ENCODE measurements around the gene PRXL2A.

DNA sequence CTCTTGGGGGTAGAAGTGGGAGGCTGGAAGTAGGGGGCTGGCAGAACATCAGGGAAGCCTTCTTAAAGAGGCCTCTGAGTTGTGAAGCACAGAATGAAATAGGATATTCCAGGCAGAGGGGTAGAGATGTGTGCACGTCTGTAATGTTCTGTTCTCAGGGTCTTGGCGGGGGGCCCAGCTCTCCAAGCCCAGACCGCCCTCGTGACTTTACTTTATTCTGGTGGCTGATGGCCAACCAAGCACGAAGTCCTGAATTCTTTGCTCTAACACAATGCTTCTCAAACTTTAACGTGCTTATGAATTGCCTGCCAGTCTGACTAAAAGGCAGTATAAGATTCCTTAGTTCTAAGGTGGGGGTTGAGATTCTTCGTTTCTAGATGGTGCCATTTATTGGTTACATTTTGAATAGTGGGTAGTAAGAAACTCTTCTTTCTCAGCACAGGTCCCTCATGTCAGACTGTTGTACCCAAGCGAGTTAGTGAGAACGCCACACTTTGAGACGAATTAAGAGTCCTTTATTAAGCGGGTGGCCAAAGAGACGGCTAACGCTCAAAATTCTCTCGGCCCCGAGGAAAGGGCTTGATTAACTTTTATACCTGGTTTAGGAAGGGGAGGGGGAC is 8.2 kb downstream of the PRXL2A start:
- TF ChIP-seq POLR2A (IDR thresholded peaks at IDR 0.05) (no peak), POLR2AphosphoS5 (IDR thresholded peaks at IDR 0.05) (no peak), EP300 (IDR thresholded peaks at IDR 0.05; ENCODE audit: low read depth) (no peak)
- TF ChIP-seq, protein P1, sequence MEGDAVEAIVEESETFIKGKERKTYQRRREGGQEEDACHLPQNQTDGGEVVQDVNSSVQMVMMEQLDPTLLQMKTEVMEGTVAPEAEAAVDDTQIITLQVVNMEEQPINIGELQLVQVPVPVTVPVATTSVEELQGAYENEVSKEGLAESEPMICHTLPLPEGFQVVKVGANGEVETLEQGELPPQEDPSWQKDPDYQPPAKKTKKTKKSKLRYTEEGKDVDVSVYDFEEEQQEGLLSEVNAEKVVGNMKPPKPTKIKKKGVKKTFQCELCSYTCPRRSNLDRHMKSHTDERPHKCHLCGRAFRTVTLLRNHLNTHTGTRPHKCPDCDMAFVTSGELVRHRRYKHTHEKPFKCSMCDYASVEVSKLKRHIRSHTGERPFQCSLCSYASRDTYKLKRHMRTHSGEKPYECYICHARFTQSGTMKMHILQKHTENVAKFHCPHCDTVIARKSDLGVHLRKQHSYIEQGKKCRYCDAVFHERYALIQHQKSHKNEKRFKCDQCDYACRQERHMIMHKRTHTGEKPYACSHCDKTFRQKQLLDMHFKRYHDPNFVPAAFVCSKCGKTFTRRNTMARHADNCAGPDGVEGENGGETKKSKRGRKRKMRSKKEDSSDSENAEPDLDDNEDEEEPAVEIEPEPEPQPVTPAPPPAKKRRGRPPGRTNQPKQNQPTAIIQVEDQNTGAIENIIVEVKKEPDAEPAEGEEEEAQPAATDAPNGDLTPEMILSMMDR (IDR thresholded peaks at IDR 0.05) = no peak
